Measurements from ENCODE around the gene SLC46A1.

- TF ChIP-seq ARNT (IDR thresholded peaks at IDR 0.05): no peak
- TF ChIP-seq CTBP1 (IDR thresholded peaks at IDR 0.05; ENCODE audit: borderline replicate concordance): no peak
- TF ChIP-seq BHLHE40 (IDR thresholded peaks at IDR 0.05; ENCODE audit: borderline replicate concordance): no peak
- TF ChIP-seq SP1 (IDR thresholded peaks at IDR 0.05): no peak
- no peak for TF ChIP-seq NFRKB (IDR thresholded peaks at IDR 0.05)
- no peak for TF ChIP-seq FOXM1 (IDR thresholded peaks at IDR 0.05; ENCODE audit: borderline replicate concordance)
- TF ChIP-seq SUZ12 (IDR thresholded peaks at IDR 0.05): no peak
- TF ChIP-seq HDGF (IDR thresholded peaks at IDR 0.05; ENCODE audit: borderline replicate concordance): no peak
- TF ChIP-seq ELF4 (IDR thresholded peaks at IDR 0.05): no peak
- TF ChIP-seq TARDBP (IDR thresholded peaks at IDR 0.05): no peak
- TF ChIP-seq LEF1 (IDR thresholded peaks at IDR 0.05; ENCODE audit: borderline replicate concordance): no peak
Observed at GRCh38 chr17:28370035-28370743, 35.8 kb downstream of the SLC46A1 start, which contains the start of gene VTN.

Measured in HEK293T (cell line).